Activated B cell treated with CpG ODN at 0.5 μM for 24 hours (primary cell): ENCODE results near the gene USP37. TPM values are rescaled to one million over a fixed set of nuclear protein-coding genes. Genes with fewer than 3 reads are reported as not detected.
"Not testable (repeated sequence)": the region's sequence is repeated elsewhere in the genome, so short reads cannot be mapped to it uniquely, and the experiment has no call there.

Experiments
- ATAC-seq: fragments of 200-7000 bp; cut with Tn5 transposase; one replicate; pipeline ENCODE4 v1.10.0; 2021; ENCODE audit warnings: low read depth, mild to moderate bottlenecking, moderate library complexity
- CTCF ChIA-PET: fragments of 350-600 bp; sonication (Branson Sonifier 250); formaldehyde crosslinking; loops from one replicate; lab custom pipeline; 2021; ENCODE audit warnings: antibody characterized with exemption; lab: Charles Lee
- POLR2A ChIA-PET: fragments of 350-600 bp; sonication (Branson Sonifier 250); formaldehyde crosslinking; loops from one replicate; lab custom pipeline; 2021; ENCODE audit warnings: antibody characterized with exemption; lab: Charles Lee
- DNase-seq: peaks from one replicate; pipeline ENCODE4 v3.0.0; 2022
- H3K27ac Mint-ChIP-seq: one replicate; pipeline ENCODE4 v1.8.0; 2020; ENCODE audit warnings: mixed read lengths
- H3K27me3 Mint-ChIP-seq: one replicate; pipeline ENCODE4 v1.8.0; 2021; ENCODE audit warnings: mixed read lengths
- H3K36me3 Mint-ChIP-seq: one replicate; pipeline ENCODE4 v1.8.0; 2021; ENCODE audit warnings: low read depth, mixed read lengths
- H3K4me1 Mint-ChIP-seq: one replicate; pipeline ENCODE4 v1.8.0; 2021; ENCODE audit warnings: mixed read lengths
- H3K4me3 Mint-ChIP-seq: one replicate; pipeline ENCODE4 v1.8.0; 2020; ENCODE audit warnings: mild to moderate bottlenecking, mixed read lengths
- H3K9me3 Mint-ChIP-seq: one replicate; pipeline ENCODE4 v1.8.0; 2020; ENCODE audit warnings: mixed read lengths
- CTCF ChIP-seq: fragments of 200-600 bp; IDR thresholded peaks from one replicate; pipeline ENCODE4 v1.8.0; 2022; ENCODE audit warnings: antibody characterized with exemption, mild to moderate bottlenecking
- intact Hi-C: fragments of 100-400 bp; cut with micrococcal nuclease; formaldehyde crosslinking; loops from one replicate; pipeline ENCODE4 v1.15.1; 2024
- total RNA-seq: library from RNA; stranded (reverse); gene quantifications from 2 replicates; pipeline ENCODE4 v1.2.3, GENCODE V29; 2022

Gene USP37
- total RNA-seq, 1 donor from 2014 or later = 23.1 TPM

- ChIA-PET POLR2A (no interaction called here), CTCF (no interaction called here)
- no peak overlapping the region for H3K4me3 Mint-ChIP-seq
- DNase-seq = no peak
- no peak overlapping the region for H3K27ac Mint-ChIP-seq
- ATAC-seq = no peak
- no peaks in the 10 kb centered on the region for H3K9me3 Mint-ChIP-seq
- H3K36me3 Mint-ChIP-seq = peaks cover 71% of the 10 kb centered on the region
- intact Hi-C loops = no loop called here
- no peaks in the 10 kb centered on the region for H3K27me3 Mint-ChIP-seq
- H3K4me1 Mint-ChIP-seq = no peaks in the 10 kb centered on the region
- TF ChIP-seq CTCF = no peak
Measured at GRCh38 chr2:218536804-218537494, 31.2 kb downstream of the USP37 start.

GRCh38 chr2:218529990-218530389, 38.2 kb downstream of the USP37 start:
- H3K36me3 Mint-ChIP-seq = peaks cover 80% of the 10 kb centered on the region
- ChIA-PET POLR2A (no interaction called here), CTCF (interaction anchor here (1.5 kb wide), 1 partner anchor 13 kb away, joined by 4 read pairs; no protein-coding TSS in a partner anchor)
- ATAC-seq = no peak
- H3K4me1 Mint-ChIP-seq = no peaks in the 10 kb centered on the region
- H3K4me3 Mint-ChIP-seq = no peak overlapping the region
- no peak overlapping the region for H3K27ac Mint-ChIP-seq
- H3K27me3 Mint-ChIP-seq = no peaks in the 10 kb centered on the region
- TF ChIP-seq CTCF = no peak
- DNase-seq = no peak
- intact Hi-C loops = no loop called here
- H3K9me3 Mint-ChIP-seq = peaks cover 7% of the 10 kb centered on the region

- ATAC-seq, intact Hi-C loops, DNase-seq, H3K27ac Mint-ChIP-seq, H3K9me3 Mint-ChIP-seq, H3K27me3 Mint-ChIP-seq, H3K4me1 Mint-ChIP-seq, CTCF ChIA-PET, H3K4me3 Mint-ChIP-seq: not testable (repeated sequence)
- POLR2A ChIA-PET = interaction anchor here (0.7 kb wide), 1 partner anchor 128 kb away, joined by 13 read pairs; no protein-coding TSS in a partner anchor
- peaks cover 85% of the 10 kb centered on the region for H3K36me3 Mint-ChIP-seq
Measured at GRCh38 chr2:218528409-218528808, 39.7 kb downstream of the USP37 start.

- Mint-ChIP-seq H3K36me3 (peaks cover 66% of the 10 kb centered on the region), H3K27me3 (no peaks in the 10 kb centered on the region), H3K4me3 (no peak overlapping the region), H3K4me1 (no peaks in the 10 kb centered on the region), H3K27ac (no peak overlapping the region), H3K9me3 (peaks cover 7% of the 10 kb centered on the region)
- TF ChIP-seq CTCF = no peak
- intact Hi-C loops = no loop called here
- no peak for ATAC-seq
- no peak for DNase-seq
- ChIA-PET POLR2A (no interaction called here), CTCF (no interaction called here)
Measured at GRCh38 chr2:218523651-218524050, 44.5 kb downstream of the USP37 start.

- POLR2A ChIA-PET = no interaction called here
Measured at GRCh38 chr2:218518876-218519275, 49.3 kb downstream of the USP37 start.

More at GRCh38 chr2:218518876-218519275, 49.3 kb downstream of the USP37 start:
- peaks cover 50% of the 10 kb centered on the region for H3K36me3 Mint-ChIP-seq
- no peak for TF ChIP-seq CTCF
- intact Hi-C loops = no loop called here
- CTCF ChIA-PET = no interaction called here
- no peak for ATAC-seq
- no peaks in the 10 kb centered on the region for H3K9me3 Mint-ChIP-seq
- no peak for DNase-seq
- peaks cover 4% of the 10 kb centered on the region for H3K4me1 Mint-ChIP-seq
- no peaks in the 10 kb centered on the region for H3K27me3 Mint-ChIP-seq
- H3K27ac Mint-ChIP-seq = no peak overlapping the region
- no peak overlapping the region for H3K4me3 Mint-ChIP-seq
